Kidney tubule cell (primary cell): Measurements from ENCODE around the gene ZNF697.
"Not testable (repeated sequence)": the region's sequence is repeated elsewhere in the genome, so short reads cannot be mapped to it uniquely, and the experiment has no call there.

Source experiments
- DNase-seq: peaks from one replicate; pipeline ENCODE4 v3.0.0-alpha.2; 2018; ENCODE audit warnings: low spot score

Gene ZNF697

GRCh38 chr1:119647734-119648619 is at the start of gene ZNF697:
Gene ZNF697, minus strand, starts transcription at chr1:119648266. Its CDS starts 22,166 bp downstream, at chr1:119626100.
- peak; percentile 99 for DNase-seq

GRCh38 chr1:119697598-119697997 is 49.5 kb upstream of the ZNF697 start:
- DNase-seq: no peak

DNA sequence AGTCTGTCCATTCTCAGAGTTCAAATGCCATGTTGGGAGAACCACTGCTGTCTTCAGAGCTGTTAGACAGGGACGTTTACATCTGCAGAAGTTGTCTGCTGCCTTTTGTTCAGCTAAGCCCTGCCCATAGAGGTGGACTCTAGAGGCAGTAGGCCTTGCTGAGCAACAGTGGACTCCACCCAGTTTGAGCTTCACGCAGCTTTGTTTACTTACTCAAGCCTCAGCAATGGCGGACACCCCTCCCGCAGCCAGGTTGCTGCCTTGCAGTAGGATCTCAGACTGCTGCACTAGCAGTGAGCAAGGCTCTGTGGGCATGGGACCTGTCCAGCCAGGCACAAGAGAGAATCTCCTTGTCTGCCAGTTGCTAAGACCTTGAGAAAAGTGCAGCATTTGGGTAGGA is 48.8 kb upstream of the ZNF697 start:
- DNase-seq: not testable (repeated sequence)

DNA sequence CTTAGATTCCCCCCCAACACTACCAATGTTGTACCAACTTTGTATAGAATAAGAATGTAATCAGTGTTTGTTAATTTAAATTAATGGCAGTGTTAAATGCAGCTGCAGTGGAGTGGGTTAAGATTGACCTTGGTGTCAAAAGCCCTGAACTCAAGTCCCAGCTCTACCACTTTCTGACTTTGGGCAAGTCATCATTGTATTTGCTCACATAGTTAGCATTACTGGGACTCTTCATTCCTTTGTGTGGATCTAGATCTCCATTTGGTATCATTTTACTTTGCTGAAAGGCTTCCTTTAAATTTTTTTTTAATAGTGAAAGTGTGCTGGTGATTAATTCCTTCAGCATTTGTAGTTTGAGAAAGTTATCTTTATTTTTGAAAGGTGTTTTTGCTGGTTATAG is 41.4 kb upstream of the ZNF697 start:
- no peak for DNase-seq

GRCh38 chr1:119688810-119689209 is 40.7 kb upstream of the ZNF697 start:
- no peak for DNase-seq

DNA sequence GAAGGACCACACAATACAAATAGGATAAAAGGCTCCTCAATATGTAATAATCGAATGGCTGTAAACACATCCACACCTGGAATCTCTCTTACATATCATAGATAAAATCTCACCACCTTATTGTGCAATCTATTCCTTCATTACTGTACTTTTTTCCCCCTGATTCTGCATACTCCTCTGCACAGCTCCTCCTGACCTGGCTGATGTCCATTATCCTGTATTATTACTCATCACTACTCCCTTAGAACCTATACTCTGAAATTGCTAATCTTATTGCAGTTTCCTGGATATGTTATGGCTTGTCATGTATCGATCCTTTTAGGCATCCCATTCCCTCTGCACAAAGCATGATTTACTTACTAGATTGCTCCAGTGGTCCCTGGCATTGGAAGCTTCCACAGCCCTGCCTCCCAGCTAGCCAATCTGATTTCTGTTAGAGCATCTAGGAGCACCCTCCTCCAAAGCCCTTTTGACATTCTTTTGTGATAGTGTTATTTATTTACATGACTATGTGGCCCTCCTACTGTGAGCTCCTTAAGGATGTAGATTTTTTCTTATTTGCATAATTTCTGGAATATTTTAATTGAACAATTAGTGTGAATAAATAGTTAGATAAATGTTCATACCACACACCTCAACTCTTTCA is 39.5 kb upstream of the ZNF697 start:
- DNase-seq: no peak

DNA sequence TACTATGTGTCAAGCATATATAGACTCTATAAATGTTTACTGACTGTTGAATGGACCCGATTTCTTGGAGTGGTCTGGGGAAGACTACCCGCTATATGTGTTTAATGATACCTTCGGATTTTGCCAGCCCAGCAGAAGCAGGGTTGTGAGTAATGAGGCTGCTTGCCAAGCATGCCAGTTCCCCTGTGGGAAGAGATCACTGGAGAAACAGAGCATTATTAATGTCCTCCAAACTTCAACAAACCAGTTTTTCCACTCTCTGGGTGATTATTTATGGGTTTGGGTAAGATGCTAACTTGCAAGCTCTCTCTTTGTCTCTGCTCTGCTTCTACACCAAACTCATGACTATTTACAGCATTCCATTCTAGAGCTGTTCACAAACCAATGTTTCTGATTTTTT is 38.6 kb upstream of the ZNF697 start:
- peak; percentile 58 for DNase-seq

DNA sequence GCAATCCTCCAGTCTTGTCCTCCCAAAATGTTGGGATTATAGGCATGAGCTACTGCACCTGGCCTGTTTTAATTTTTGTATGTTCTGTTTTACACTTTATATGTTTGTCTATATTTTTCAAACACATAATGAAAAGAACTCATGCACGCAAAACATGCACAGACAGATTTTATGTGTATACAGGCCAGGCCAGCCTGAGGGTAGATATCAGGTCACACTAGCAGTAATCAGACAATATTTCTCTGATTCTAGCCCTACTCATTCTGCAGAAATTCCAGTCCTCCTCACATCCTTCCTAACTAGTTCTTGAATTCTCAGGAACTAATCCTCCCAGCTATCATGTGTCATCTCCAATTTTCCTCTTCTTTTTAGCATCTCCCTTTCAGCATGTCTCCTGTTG is 35.8 kb upstream of the ZNF697 start:
- no peak for DNase-seq

DNA sequence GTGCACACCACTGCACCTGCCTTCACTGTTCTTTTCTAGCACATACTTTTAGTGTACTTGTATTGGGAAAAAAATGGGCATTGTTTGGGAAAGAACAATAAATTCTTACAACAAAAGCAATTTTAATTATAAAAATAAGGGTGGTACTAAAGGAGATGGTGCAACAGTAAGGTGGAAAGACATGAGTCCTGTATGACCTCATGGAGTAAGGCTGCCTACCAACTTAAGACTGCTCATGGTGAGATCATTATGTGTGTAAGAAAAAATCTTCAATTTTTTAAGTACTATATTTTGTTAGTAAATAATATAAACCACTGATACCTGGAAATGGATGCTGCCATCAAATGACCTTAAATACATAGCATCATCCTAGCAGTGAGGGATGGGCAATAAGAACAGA is 34.1 kb upstream of the ZNF697 start:
- DNase-seq: no peak

GRCh38 chr1:119681560-119681959 is 33.5 kb upstream of the ZNF697 start:
- DNase-seq: no peak

DNA sequence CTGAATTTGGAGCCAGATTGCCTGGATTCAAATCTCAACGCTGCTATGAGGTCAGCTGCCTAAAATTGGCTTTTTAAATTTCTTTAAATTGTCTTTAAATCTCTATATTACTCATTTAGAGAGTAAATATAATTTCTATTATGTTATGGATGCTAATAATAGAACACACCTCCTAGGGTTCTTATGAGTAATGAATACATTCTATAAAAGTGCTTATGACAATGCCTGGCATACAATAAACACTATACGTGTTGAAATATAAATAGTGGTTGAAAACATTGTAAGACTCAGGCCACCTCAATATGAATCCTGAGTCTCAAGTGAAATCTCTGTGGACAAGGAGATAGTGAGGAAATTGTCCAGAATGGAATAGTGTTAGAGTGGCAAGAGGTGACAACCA is 32.7 kb upstream of the ZNF697 start:
- DNase-seq: no peak

- no peak for DNase-seq
These were observed 32.1 kb upstream of the ZNF697 start for GRCh38 chr1:119680193-119680592.

GRCh38 chr1:119679223-119679622 is 31.2 kb upstream of the ZNF697 start:
- DNase-seq: no peak

GRCh38 chr1:119676571-119677206 is 28.6 kb upstream of the ZNF697 start:
- no peak for DNase-seq

- peak; percentile 86 for DNase-seq
These were observed 27.6 kb upstream of the ZNF697 start for GRCh38 chr1:119675349-119676345.

- peak; percentile 83 for DNase-seq
These were observed 26.8 kb upstream of the ZNF697 start for GRCh38 chr1:119674835-119675289.

GRCh38 chr1:119674111-119674526 is 26.1 kb upstream of the ZNF697 start:
- DNase-seq: peak; percentile 65

DNA sequence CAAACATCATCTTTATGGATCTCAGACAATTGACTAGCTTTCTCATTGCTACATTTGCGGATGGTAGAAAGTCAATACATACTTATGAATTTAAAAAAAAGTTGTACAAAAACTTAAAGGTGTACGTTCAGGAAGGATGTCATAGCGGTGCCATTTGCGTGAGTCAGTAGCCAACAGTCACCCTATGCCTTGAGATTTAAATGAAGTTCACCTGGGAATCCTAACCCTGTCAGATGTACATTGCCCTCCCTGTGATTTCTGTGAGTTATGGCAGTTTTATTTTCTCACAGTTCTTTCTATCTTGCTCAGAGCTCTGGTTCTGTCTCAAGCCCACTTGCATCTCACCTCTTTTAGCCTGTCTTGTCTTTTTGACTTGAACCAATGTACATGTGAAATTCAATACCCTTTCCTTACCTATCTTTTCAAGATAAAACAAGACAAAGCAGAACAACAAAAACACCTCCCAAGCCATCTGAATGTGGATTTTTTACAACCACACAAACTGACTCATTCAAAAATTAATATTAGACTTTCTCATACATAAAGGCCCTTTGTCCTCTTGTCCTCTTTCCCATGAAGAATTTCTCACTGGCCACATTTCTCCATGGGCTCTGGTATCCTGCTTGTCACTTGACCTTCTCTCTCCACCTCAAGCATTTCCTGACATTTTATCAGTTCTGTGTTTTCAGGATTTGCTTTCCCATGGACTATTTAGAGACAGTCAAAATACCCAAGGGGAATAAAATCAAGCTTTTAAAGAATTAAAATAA is 25.3 kb upstream of the ZNF697 start:
- DNase-seq: peak; percentile 40

GRCh38 chr1:119670898-119671297 is 22.8 kb upstream of the ZNF697 start:
- DNase-seq: no peak

DNA sequence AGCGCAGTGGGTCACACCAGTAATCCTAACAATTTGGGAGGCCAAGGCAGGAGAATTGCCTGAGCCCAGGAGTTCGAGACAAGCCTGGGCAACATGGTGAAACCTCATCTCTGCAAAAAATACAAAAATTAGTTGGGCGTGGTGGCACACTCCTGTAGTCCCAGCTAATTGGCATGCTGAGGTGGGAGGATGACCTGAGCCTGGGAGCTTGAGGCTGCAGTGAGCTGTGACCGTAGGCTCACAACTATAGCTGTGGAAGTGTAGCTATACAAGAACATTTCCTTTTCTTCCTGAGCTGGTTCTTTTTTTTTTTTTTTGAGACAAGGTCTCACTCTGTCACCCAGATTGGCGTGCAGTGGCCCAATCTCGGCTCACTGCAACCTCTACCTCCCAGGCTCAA is 19.1 kb upstream of the ZNF697 start:
- no peak for DNase-seq

DNA sequence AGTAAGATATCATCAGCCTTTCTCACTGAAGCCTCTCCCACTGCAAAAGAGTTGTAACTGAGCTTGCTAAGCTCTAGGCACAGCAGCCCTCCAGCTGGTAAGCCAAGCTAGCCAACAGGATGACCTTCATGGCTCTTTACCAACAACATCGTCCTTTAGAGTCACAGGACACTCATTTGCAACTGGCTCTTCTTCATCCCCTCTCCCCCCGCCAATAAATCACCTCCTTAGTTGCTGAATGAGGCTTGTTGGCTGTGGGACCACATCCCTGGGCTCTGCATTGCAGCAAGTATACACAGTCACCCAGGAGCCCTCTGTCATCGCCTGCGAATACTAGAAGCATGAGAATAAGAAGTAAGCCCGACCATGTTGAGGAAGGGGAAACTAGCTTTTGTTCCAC is 16.0 kb upstream of the ZNF697 start:
- DNase-seq: no peak
